GM18507 (cell line): ENCODE results near the gene ALOX15.
"Not testable (repeated sequence)": the region's sequence is repeated elsewhere in the genome, so short reads cannot be mapped to it uniquely, and the experiment has no call there.

ENCODE experiments used
- DNase-seq: peaks from one replicate; pipeline ENCODE4 v3.0.0; 2011; ENCODE audit warnings: low read depth; ENCODE audit not compliant: insufficient read length; ENCODE audit errors: extremely low spot score
- FAIRE-seq: peaks from 2 replicates; lab custom pipeline; 2011; peaks lifted over from hg19 to GRCh38; lab: Jason Lieb, UNC

Gene ALOX15

DNA sequence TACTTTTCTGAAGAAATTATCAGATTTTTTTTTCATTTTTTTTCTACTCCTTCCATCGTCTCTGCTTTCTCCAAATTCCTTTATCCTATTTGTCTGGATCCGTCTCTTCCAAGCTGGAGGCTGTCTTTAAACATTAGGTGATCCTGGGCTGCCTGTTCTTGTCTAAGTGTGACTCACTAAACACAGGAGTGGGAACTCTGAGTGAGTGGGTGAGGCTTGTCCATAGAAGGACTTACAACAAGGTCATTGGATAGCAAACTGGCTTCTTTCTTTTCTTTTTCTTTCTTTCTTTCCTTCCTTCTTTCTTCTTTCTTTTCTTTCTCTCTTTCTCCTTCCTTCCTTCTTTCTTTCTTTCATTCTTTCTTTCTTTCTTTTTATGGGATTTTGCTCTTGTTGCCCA lies 18.2 kb downstream of the ALOX15 start:
- DNase-seq (no peak), FAIRE-seq (no peak)

DNA sequence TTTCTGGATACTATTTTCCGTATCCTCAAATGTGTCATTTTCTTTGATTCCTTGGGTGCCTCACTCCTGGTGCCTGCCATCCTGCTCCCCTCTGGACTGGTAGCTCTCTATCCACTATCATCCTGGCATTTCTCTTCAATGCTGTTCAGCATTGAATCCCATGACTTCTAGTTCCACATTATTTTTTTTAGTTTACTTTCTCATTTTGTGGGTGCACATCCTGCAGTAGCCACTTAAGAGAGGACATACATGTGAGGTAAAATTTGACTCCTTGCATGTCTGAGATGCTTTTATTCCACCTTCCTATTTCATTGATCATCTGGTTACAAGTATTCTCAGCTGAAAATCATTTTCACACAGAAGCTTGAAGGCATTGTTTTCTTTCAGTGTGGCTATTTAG lies 19.1 kb downstream of the ALOX15 start:
- no peak for FAIRE-seq
- DNase-seq = no peak

GRCh38 chr17:4620531-4621101 lies 20.9 kb downstream of the ALOX15 start:
- no peak for FAIRE-seq
- no peak for DNase-seq

- no peak for FAIRE-seq
Observed at GRCh38 chr17:4617590-4618351, 23.7 kb downstream of the ALOX15 start.

GRCh38 chr17:4617090-4617489 lies 24.4 kb downstream of the ALOX15 start:
- DNase-seq (no peak), FAIRE-seq (no peak)

More at GRCh38 chr17:4617590-4618351, 23.7 kb downstream of the ALOX15 start:
- no peak for DNase-seq

GRCh38 chr17:4616476-4616875 lies 25.0 kb downstream of the ALOX15 start:
- no peak for FAIRE-seq

GRCh38 chr17:4610656-4611055 lies 30.8 kb downstream of the ALOX15 start:
- no peak for DNase-seq
- no peak for FAIRE-seq

More at GRCh38 chr17:4616476-4616875, 25.0 kb downstream of the ALOX15 start:
- DNase-seq = no peak

DNA sequence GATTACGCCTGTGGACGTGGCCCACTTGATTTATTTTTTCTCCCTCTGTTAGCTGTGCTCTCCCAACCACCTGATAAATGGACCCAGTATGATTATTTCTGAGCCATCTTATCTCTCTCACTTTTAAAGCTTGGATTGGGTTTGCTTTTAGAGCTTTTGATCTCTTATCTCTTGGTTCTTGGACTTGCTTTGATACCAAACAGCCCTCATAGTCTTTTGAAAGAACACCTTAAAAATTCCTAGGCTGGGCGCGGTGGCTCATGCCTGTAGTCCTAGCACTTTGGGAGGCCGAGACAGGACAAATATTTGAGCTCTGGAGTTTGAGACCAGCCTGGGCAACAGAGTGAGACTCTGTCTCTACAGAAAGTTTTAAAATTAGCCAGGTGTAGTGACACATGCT lies 31.3 kb downstream of the ALOX15 start:
- FAIRE-seq = no peak
- no peak for DNase-seq

DNA sequence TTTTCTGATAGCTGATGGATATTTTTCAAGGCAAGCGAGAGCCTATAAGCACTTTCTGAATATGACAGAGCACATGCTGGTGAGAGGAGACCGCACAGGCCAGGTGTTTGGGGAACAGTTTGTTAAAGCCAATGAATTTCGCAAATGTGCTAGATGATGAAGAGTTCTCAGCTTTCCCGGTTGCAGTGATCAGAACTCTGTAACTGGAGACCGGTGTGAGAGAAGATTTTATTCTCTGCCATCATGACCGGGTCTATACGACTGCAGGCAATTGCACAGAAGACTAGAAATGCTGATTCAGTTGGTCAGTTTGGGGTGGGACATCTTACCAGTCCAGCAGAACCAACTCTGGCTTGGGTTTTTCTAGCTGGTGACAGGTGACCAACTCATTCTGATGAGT lies 31.7 kb downstream of the ALOX15 start:
- FAIRE-seq = no peak

GRCh38 chr17:4607773-4608187 lies 33.7 kb downstream of the ALOX15 start:
- DNase-seq (no peak), FAIRE-seq (no peak)

More for the DNA sequence above, 31.7 kb downstream of the ALOX15 start:
- no peak for DNase-seq

DNA sequence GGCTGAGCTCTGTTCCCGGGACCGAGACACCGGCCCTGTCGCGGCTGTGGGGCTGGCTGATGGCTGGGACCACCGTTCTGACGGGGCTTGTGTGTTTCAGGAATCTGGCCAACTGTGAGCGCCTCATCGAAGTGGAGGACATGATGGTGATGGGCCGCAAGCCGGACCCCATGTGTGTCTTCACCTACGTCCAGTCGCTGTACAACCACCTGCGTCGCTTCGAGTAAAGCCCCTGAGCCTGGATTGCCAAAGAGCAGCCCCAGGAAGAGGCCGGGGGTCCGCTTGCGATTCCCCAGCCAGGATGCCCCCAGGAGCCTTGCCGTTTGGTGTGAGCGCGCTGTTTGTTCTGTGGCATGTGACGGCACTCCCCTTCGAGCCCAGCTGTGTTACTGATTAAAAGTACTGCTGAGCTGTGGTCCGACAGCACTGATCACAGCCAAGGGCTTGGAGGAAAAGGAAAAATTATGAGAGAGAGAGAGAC lies 34.2 kb downstream of the ALOX15 start:
- no peak for DNase-seq
- no peak for FAIRE-seq

- no peak for DNase-seq
- no peak for FAIRE-seq
Observed at GRCh38 chr17:4605826-4606225, 35.7 kb downstream of the ALOX15 start.

GRCh38 chr17:4604736-4605135 lies 36.7 kb downstream of the ALOX15 start:
- DNase-seq, FAIRE-seq: not testable (repeated sequence)

GRCh38 chr17:4604111-4604644 lies 37.3 kb downstream of the ALOX15 start:
- FAIRE-seq (no peak), DNase-seq (no peak)

DNA sequence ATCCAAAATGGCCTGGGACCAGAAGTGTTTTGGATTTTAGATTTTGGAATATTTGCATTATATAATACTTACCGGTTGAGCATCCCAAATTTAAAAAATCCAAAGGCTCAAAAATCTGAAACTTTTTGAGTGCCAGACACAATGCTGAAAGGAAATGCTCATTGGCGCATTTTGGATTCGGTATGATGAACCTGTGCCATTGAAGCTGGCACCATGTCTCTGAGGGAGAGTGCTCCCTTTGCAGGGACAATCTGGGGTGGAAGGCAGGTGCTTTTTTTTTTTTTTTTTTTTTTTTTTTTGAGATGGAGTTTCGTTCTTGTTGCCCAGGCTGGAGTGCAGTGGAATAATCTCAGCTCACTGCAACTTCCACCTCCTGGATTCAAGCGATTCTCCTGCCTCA lies 39.4 kb downstream of the ALOX15 start:
- no peak for DNase-seq
- no peak for FAIRE-seq

DNA sequence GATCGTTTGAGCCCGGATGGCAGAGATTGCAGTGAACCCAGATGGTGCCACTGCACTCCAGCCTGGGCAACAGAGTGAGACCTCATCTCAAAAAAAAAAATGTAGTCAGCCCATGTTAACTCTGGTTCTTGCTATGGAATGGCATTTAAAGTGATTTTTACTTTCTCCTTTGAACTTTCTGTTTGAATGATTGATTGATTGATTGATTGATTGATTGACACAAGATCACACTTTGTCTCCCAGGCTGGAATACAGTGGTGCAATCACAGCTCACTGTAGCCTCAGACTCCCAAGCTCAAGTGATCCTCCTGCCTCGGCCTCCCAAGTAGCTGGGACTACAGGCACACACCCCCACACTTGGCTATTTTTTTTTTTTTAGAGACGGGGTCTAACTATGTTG lies 40.2 kb downstream of the ALOX15 start:
- no peak for DNase-seq
- FAIRE-seq = no peak

DNA sequence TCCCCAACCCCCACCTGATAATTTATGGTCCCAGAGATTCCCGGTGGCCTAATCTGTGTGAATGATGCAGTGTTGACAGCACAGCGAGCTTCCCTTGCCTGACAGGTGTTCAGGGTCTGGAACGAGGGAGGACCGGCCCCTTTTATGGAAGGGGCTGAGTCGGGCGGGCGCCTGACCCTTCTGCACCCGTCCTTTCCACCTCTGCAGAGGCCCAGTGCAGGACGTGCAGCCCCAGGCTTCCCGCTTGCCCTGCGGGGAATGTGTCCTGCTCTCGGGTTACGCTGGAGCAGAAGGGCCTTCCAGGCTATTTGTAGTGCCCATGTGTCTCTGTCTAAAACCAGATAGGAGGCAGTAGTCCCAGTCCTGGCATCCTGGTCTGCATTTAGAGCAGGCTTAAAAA lies 40.9 kb downstream of the ALOX15 start:
- DNase-seq = no peak
- no peak for FAIRE-seq

DNA sequence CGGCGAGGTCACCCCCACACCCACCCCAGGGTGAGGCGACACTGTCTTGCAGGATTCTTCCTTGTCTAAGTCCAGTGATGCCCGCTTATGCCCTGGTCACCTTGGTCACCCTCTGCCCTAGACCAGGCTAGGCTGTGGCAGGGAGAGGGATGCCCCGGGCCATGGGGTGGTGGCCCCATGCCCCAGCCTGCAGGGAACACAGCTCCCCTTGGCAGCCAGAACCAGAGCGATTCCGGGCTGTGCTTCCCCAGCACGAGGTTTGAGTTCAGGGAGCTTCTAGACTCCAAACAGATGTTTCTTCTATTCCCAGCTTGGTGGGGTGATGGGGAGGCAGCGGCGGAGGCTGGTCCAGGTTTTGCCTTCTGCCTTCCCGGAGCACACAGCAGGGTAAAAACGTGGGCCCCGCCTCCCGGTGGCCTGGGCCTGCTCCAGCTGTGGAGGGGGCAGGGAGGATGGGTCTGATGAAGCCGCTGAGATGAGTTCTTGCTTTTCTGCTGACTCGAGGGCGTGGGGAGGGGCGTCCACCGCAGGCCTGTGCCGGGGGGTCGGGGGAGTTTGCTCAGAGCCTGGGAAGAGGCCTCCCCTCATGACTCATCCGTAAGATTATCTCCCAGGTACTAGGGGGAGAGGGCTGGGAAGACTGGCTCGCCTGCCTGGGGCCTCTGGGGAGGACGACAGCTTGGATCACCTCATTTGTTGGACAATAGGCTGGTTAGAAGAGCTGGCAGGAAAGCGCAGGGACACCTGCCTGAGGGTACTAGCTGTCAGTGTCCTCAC lies 41.8 kb downstream of the ALOX15 start:
- no peak for DNase-seq
- no peak for FAIRE-seq

DNA sequence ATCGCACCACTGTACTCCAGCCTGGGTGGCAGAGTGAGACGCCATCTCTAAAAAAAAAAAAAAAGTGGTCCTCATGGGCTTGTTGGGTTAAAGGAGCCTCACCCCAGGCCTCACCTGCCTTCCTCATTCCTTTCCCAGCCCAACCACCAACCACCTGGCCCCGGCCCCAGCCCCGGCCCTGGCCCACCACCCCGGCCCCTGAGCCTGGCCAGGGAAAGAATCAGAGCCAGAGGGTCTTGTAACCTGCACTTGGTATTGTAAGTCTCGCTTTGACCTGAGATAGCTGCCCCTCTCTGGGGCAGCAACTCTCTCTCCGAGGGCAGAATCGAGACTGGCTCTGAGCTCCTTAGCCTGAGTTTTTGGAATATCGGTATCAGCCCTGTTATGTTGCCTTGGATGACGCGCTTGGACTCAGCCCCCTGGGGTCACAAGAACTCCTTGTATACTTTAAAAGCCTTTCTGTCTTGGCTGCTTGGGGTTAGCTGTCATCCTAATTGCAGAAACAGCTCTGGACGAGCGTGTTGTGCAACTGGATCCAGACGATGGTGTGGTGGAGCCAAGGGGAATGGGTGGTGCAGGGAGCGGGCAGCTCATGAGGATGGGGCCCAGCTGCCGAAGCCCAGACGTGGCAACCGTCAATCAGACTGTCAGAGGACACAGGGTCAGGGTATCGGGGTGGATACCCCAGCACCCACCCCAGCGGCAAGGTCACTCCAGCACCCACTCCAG lies 42.5 kb downstream of the ALOX15 start:
- FAIRE-seq = no peak
- DNase-seq = no peak
